Panc1 (cell line): ENCODE measurements around the gene CAMTA2. TPM values are rescaled to one million over a fixed set of nuclear protein-coding genes. Genes with fewer than 3 reads are reported as not detected.
A peak's percentile ranks its signal among the peaks of the same experiment; 100 is the strongest.

Source experiments
- ATAC-seq: fragments of 200-7000 bp; cut with Tn5 transposase; 2 replicates; pipeline ENCODE4 v1.9.1; 2020; ENCODE audit warnings: mild to moderate bottlenecking, moderate library complexity
- BruUV-seq: library from RNA; stranded (reverse); fragments of 400-500 nt; replicated peaks from 2 replicates; lab custom pipeline; 2021; lab: Mats Ljungman, UMichigan
- CTCF ChIA-PET: fragments of 300-600 bp; sonication (Branson Sonifier 250); formaldehyde crosslinking; loops from one replicate; lab custom pipeline; 2022; ENCODE audit warnings: antibody characterized with exemption; lab: Charles Lee
- POLR2A ChIA-PET: fragments of 300-600 bp; sonication (Branson Sonifier 250); formaldehyde crosslinking; loops from one replicate; lab custom pipeline; 2022; ENCODE audit warnings: antibody characterized with exemption; lab: Charles Lee
- DNase-seq: peaks from one replicate; pipeline ENCODE4 v3.0.0-alpha.2; 2010; ENCODE audit warnings: low read depth, low spot score
- H3K27ac ChIP-seq: 2 replicates; pipeline ENCODE4 v1.5.1; 2011; ENCODE audit warnings: mild to moderate bottlenecking, low read length, inconsistent platforms
- H3K27me3 ChIP-seq: fragments of 200-500 bp; sonication (Bioruptor generic); 2 replicates; pipeline ENCODE4 v1.6.0; 2014; ENCODE audit warnings: low read length, inconsistent platforms; ENCODE audit not compliant: control insufficient read depth, insufficient read depth
- H3K36me3 ChIP-seq: fragments of 200-500 bp; sonication (Bioruptor generic); 2 replicates; pipeline ENCODE4 v1.5.1; 2014; ENCODE audit warnings: inconsistent platforms, mild to moderate bottlenecking, low read length, moderate library complexity; ENCODE audit not compliant: control insufficient read depth, insufficient read depth
- H3K4me1 ChIP-seq: 2 replicates; pipeline ENCODE4 v1.5.1; 2011; ENCODE audit warnings: inconsistent platforms, mild to moderate bottlenecking, low read length, moderate library complexity; ENCODE audit not compliant: control insufficient read depth, insufficient read depth
- H3K4me3 ChIP-seq, 2 experiments: 2 replicates each; pipeline ENCODE4 v1.5.1; 2011 to 2012; ENCODE audit warnings: low read depth in 2 of 2, low read length in 2 of 2, mild to moderate bottlenecking in 2 of 2, inconsistent platforms in 1 of 2, moderate library complexity in 1 of 2
- H3K9me3 ChIP-seq: fragments of 200-500 bp; sonication (Bioruptor generic); 2 replicates; pipeline ENCODE4 v1.5.1; 2014; ENCODE audit warnings: low read depth, mild to moderate bottlenecking, inconsistent platforms, low read length, moderate library complexity; ENCODE audit not compliant: control insufficient read depth, insufficient read depth
- POLR2AphosphoS5 ChIP-seq: IDR thresholded peaks from 2 replicates; pipeline ENCODE4 v1.6.1; 2012; ENCODE audit warnings: mild to moderate bottlenecking, low read depth, low read length, moderate library complexity
- SIN3A ChIP-seq: IDR thresholded peaks from 2 replicates; pipeline ENCODE4 v1.6.1; 2012; ENCODE audit warnings: low read depth, mild to moderate bottlenecking, low read length, moderate library complexity, borderline replicate concordance; ENCODE audit not compliant: insufficient read depth
- TCF7L2 ChIP-seq: IDR thresholded peaks from 2 replicates; pipeline ENCODE4 v1.6.1; 2011; ENCODE audit warnings: mild to moderate bottlenecking, low read depth, low read length, inconsistent platforms
- in situ Hi-C: cut with HindIII; loops from 2 replicates; pipeline ENCODE4 v1.10.0; 2016; ENCODE audit warnings: low sequenced_read_pairs, low pct_unique_long_range_greater_than_20kb
- intact Hi-C: fragments of 100-400 bp; cut with micrococcal nuclease; formaldehyde crosslinking; loops from one replicate; pipeline ENCODE4 v1.10.0; 2022; ENCODE audit not compliant: unreplicated experiment
- total RNA-seq: library from RNA; stranded (reverse); gene quantifications from one replicate; pipeline ENCODE4 v1.2.1, GENCODE V29; 2021; ENCODE audit not compliant: unreplicated experiment
- TF ChIP-seq, protein P1 (sequence below), 2 experiments: IDR thresholded peaks; 2 replicates each; pipeline ENCODE4 v1.6.1; 2011 to 2012; ENCODE audit warnings: low read depth in 2 of 2, control low read depth in 1 of 2, low read length in 1 of 2, mild to moderate bottlenecking in 1 of 2, moderate library complexity in 1 of 2; ENCODE audit not compliant: insufficient read depth in 1 of 2
- TF ChIP-seq, protein P2 (sequence below): fragments of 450-650 bp; IDR thresholded peaks from 2 replicates; pipeline ENCODE4 v1.5.1; 2017; ENCODE audit warnings: mild to moderate bottlenecking

The CAMTA2 gene
- total RNA-seq, 1 experiment from 2014 or later = 22.7 TPM

DNA sequence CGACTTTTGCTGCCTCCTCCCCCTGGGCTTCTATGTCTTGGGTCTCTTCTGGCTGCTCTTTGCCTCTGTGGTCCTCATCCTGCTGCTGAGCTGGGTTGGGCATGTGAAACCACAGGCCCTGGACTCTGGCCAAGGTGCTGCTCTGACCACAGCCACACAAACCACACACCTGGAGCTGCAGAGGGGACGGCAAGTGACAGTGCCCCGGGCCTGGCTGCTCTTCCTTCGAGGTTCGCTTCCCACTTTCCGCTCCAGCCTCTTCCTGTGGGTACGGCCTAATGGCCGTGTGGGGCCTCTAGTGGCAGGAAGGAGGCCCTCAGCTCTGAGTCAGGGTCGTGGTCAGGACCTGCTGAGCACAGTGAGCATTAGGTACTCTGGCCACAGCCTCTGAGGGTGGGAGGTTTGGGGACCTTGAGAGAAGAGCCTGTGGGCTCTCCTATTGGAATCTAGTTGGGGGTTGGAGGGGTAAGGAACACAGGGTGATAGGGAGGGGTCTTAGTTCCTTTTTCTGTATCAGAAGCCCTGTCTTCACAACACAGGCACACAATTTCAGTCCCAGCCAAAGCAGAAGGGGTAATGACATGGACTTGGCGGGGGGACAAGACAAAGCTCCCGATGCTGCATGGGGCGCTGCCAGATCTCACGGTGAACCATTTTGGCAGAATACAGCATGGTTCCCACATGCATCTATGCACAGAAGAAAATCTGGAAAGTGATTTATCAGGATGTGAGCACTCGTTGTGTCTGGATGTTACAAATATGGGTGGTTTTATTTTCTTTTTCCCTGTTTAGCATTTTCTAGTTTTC lies 53.1 kb downstream of the CAMTA2 start:
- Histone ChIP-seq H3K27ac (no peak overlapping the region), H3K36me3 (peaks cover 3% of the 10 kb centered on the region; the same call in 1 of the 2 replicates), H3K9me3 (no peaks in the 10 kb centered on the region), H3K27me3 (no peaks in the 10 kb centered on the region), H3K4me1 (peaks cover 8% of the 10 kb centered on the region), H3K4me3 (no peak overlapping the region)
- no TSS peak for BruUV-seq
- ChIA-PET CTCF (no interaction called here), POLR2A (interaction anchor here (0.6 kb wide), 1 partner anchor 346 kb away, joined by 4 read pairs; no protein-coding TSS in a partner anchor)
- ATAC-seq (peak; percentile 64), DNase-seq (no peak)
- in situ Hi-C loops (no loop called here), intact Hi-C loops (no loop called here)
- TF ChIP-seq, protein P1, sequence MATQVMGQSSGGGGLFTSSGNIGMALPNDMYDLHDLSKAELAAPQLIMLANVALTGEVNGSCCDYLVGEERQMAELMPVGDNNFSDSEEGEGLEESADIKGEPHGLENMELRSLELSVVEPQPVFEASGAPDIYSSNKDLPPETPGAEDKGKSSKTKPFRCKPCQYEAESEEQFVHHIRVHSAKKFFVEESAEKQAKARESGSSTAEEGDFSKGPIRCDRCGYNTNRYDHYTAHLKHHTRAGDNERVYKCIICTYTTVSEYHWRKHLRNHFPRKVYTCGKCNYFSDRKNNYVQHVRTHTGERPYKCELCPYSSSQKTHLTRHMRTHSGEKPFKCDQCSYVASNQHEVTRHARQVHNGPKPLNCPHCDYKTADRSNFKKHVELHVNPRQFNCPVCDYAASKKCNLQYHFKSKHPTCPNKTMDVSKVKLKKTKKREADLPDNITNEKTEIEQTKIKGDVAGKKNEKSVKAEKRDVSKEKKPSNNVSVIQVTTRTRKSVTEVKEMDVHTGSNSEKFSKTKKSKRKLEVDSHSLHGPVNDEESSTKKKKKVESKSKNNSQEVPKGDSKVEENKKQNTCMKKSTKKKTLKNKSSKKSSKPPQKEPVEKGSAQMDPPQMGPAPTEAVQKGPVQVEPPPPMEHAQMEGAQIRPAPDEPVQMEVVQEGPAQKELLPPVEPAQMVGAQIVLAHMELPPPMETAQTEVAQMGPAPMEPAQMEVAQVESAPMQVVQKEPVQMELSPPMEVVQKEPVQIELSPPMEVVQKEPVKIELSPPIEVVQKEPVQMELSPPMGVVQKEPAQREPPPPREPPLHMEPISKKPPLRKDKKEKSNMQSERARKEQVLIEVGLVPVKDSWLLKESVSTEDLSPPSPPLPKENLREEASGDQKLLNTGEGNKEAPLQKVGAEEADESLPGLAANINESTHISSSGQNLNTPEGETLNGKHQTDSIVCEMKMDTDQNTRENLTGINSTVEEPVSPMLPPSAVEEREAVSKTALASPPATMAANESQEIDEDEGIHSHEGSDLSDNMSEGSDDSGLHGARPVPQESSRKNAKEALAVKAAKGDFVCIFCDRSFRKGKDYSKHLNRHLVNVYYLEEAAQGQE (IDR thresholded peaks at IDR 0.05; ENCODE audit: insufficient read depth in 1 of 2, low read depth in 2 of 2, low read length in 1 of 2) = no peak
- TF ChIP-seq SIN3A = no peak

DNA sequence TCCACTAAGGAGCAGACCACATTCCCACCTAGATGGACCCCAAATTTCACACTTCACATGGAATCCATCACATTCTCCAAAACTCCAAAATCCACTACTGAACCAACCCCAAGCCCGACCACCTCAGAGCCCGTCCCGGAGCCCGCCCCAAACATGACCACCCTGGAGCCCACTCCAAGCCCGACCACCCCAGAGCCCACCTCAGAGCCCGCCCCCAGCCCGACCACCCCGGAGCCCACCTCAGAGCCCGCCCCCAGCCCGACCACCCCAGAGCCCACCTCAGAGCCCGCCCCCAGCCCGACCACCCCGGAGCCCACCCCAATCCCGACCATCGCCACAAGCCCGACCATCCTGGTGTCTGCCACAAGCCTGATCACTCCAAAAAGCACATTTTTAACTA lies 53.8 kb downstream of the CAMTA2 start:
- H3K4me1 ChIP-seq = peaks cover 4% of the 10 kb centered on the region
- H3K4me3 ChIP-seq = no peak overlapping the region
- no peaks in the 10 kb centered on the region for H3K9me3 ChIP-seq
- POLR2A ChIA-PET = interaction anchor here (0.6 kb wide), 1 partner anchor 346 kb away, joined by 4 read pairs; no protein-coding TSS in a partner anchor
- no TSS peak for BruUV-seq
- DNase-seq = no peak
- H3K36me3 ChIP-seq = no peaks in the 10 kb centered on the region
- ATAC-seq = no peak
- no peak for TF ChIP-seq TCF7L2
- TF ChIP-seq, protein P2, sequence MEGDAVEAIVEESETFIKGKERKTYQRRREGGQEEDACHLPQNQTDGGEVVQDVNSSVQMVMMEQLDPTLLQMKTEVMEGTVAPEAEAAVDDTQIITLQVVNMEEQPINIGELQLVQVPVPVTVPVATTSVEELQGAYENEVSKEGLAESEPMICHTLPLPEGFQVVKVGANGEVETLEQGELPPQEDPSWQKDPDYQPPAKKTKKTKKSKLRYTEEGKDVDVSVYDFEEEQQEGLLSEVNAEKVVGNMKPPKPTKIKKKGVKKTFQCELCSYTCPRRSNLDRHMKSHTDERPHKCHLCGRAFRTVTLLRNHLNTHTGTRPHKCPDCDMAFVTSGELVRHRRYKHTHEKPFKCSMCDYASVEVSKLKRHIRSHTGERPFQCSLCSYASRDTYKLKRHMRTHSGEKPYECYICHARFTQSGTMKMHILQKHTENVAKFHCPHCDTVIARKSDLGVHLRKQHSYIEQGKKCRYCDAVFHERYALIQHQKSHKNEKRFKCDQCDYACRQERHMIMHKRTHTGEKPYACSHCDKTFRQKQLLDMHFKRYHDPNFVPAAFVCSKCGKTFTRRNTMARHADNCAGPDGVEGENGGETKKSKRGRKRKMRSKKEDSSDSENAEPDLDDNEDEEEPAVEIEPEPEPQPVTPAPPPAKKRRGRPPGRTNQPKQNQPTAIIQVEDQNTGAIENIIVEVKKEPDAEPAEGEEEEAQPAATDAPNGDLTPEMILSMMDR = no peak
- TF ChIP-seq, protein P1 (IDR thresholded peaks at IDR 0.05; ENCODE audit: insufficient read depth in 1 of 2, low read depth in 2 of 2, low read length in 1 of 2) = no peak
- TF ChIP-seq SIN3A = no peak
- TF ChIP-seq POLR2AphosphoS5 = no peak
- CTCF ChIA-PET = no interaction called here
- intact Hi-C loops = no loop called here
- in situ Hi-C loops = no loop called here
- H3K27ac ChIP-seq = no peak overlapping the region
- H3K27me3 ChIP-seq = no peaks in the 10 kb centered on the region
